GM12878 (cell line): ENCODE results near the gene FOXI1.

Source experiments
- CREM ChIP-seq: IDR thresholded peaks from 2 replicates; pipeline ENCODE4 v1.6.1; 2014; ENCODE audit warnings: antibody characterized with exemption, low read depth
- EP300 ChIP-seq, 2 experiments: fragments of 150-350 bp in 1 of 2; IDR thresholded peaks; 2 replicates each; pipeline ENCODE4 v1.6.1; 2011 to 2012; ENCODE audit warnings: low read depth in 2 of 2, low read length in 2 of 2, borderline replicate concordance in 1 of 2, improper control_type of control experiment in 1 of 2, inconsistent platforms in 1 of 2; ENCODE audit not compliant: control insufficient read depth in 1 of 2
- ESRRA ChIP-seq: IDR thresholded peaks from 2 replicates; pipeline ENCODE4 v1.6.1; 2012; ENCODE audit warnings: mild to moderate bottlenecking, low read length, improper control_type of control experiment
- MXI1 ChIP-seq: fragments of 150-350 bp; IDR thresholded peaks from 2 replicates; pipeline ENCODE4 v1.6.1; 2011; ENCODE audit warnings: low read depth, mild to moderate bottlenecking, inconsistent platforms, low read length, improper control_type of control experiment
- RAD21 ChIP-seq: IDR thresholded peaks from 2 replicates; pipeline ENCODE4 v1.6.1; 2011; ENCODE audit warnings: mild to moderate bottlenecking, low read depth, low read length, moderate library complexity; ENCODE audit not compliant: insufficient read depth
- SIN3A ChIP-seq: IDR thresholded peaks from 2 replicates; pipeline ENCODE4 v1.6.1; 2012; ENCODE audit warnings: low read depth, low read length, improper control_type of control experiment
- STAT1 ChIP-seq: fragments of 450-650 bp; conservative IDR thresholded peaks from 2 replicates; pipeline ENCODE4 v1.6.1; 2014; ENCODE audit warnings: antibody characterized with exemption, mild to moderate bottlenecking
- YY1 ChIP-seq: IDR thresholded peaks from 2 replicates; pipeline ENCODE4 v1.6.1; 2011; ENCODE audit warnings: low read depth, mild to moderate bottlenecking, low read length
- ZBED1 ChIP-seq: IDR thresholded peaks from 2 replicates; pipeline ENCODE4 v1.6.1; 2016; ENCODE audit warnings: borderline replicate concordance
- ZNF384 ChIP-seq: IDR thresholded peaks from 2 replicates; pipeline ENCODE4 v1.6.1; 2012; ENCODE audit warnings: low read depth, mild to moderate bottlenecking, low read length, improper control_type of control experiment, borderline replicate concordance
- TF ChIP-seq, protein P1 (sequence below), 3 experiments: IDR thresholded peaks in 2 of 3; conservative IDR thresholded peaks in 1 of 3; 2 replicates each; pipeline ENCODE4 v1.5.1; 2011; ENCODE audit warnings: low read depth in 3 of 3, low read length in 3 of 3, mild to moderate bottlenecking in 3 of 3, control low read depth in 2 of 3, moderate library complexity in 2 of 3, inconsistent platforms in 1 of 3, mixed read lengths in 1 of 3; ENCODE audit not compliant: control insufficient read depth in 2 of 3, insufficient read depth in 1 of 3; ENCODE audit errors: extremely low read depth in 1 of 3
- TF ChIP-seq, protein P2 (sequence below): IDR thresholded peaks from 2 replicates; pipeline ENCODE4 v1.6.1; 2011; ENCODE audit warnings: low read depth, mild to moderate bottlenecking, low read length, moderate library complexity, borderline replicate concordance; ENCODE audit errors: extremely low read depth
- TF ChIP-seq, protein P3 (sequence below): IDR thresholded peaks from 2 replicates; pipeline ENCODE4 v1.6.1; 2012; ENCODE audit warnings: low read depth, low read length, improper control_type of control experiment
- TF ChIP-seq, protein P4 (sequence below): fragments of 450-650 bp; IDR thresholded peaks from 2 replicates; pipeline ENCODE4 v1.6.1; 2017; ENCODE audit warnings: mild to moderate bottlenecking, low read depth, inconsistent platforms; ENCODE audit not compliant: poor library complexity, severe bottlenecking

DNA sequence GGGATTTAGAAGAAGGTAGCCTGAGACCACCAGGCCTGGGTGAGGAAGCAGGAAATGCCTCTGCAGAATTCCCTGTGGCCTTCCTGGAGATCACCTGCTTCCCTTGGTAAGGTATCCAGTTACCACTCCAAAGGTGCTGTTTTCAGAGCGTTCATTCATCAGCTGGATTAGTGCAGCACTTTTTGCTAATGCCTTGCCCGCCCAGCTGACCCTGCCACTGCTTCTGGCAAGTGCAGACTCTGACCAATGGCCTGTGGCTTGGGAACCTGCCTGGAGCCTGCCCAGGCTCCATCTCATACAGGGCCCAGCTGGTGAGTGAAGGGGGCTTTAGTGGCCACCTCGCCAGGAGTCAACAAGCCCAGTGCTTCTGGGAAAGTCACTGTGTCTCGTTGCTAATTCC, 48.6 kb downstream of the FOXI1 start:
- TF ChIP-seq CREM, result no peak
- no peak for TF ChIP-seq RAD21
- TF ChIP-seq, protein P1, sequence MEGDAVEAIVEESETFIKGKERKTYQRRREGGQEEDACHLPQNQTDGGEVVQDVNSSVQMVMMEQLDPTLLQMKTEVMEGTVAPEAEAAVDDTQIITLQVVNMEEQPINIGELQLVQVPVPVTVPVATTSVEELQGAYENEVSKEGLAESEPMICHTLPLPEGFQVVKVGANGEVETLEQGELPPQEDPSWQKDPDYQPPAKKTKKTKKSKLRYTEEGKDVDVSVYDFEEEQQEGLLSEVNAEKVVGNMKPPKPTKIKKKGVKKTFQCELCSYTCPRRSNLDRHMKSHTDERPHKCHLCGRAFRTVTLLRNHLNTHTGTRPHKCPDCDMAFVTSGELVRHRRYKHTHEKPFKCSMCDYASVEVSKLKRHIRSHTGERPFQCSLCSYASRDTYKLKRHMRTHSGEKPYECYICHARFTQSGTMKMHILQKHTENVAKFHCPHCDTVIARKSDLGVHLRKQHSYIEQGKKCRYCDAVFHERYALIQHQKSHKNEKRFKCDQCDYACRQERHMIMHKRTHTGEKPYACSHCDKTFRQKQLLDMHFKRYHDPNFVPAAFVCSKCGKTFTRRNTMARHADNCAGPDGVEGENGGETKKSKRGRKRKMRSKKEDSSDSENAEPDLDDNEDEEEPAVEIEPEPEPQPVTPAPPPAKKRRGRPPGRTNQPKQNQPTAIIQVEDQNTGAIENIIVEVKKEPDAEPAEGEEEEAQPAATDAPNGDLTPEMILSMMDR (IDR thresholded peaks at IDR 0.05 in 2 of 3, conservative IDR thresholded peaks at IDR 0.05 in 1 of 3; ENCODE audit: control insufficient read depth in 2 of 3, extremely low read depth in 1 of 3, insufficient read depth in 1 of 3, low read depth in 3 of 3, low read length in 3 of 3), result no peak
- TF ChIP-seq, protein P2, sequence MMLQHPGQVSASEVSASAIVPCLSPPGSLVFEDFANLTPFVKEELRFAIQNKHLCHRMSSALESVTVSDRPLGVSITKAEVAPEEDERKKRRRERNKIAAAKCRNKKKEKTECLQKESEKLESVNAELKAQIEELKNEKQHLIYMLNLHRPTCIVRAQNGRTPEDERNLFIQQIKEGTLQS, result no peak
- TF ChIP-seq SIN3A, result no peak
- no peak for TF ChIP-seq YY1
- TF ChIP-seq, protein P3, sequence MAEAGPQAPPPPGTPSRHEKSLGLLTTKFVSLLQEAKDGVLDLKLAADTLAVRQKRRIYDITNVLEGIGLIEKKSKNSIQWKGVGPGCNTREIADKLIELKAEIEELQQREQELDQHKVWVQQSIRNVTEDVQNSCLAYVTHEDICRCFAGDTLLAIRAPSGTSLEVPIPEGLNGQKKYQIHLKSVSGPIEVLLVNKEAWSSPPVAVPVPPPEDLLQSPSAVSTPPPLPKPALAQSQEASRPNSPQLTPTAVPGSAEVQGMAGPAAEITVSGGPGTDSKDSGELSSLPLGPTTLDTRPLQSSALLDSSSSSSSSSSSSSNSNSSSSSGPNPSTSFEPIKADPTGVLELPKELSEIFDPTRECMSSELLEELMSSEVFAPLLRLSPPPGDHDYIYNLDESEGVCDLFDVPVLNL, result no peak
- TF ChIP-seq STAT1, result no peak
- TF ChIP-seq MXI1, result no peak
- no peak for TF ChIP-seq ESRRA
- TF ChIP-seq ZBED1, result no peak
- TF ChIP-seq ZNF384, result no peak
- TF ChIP-seq, protein P4, sequence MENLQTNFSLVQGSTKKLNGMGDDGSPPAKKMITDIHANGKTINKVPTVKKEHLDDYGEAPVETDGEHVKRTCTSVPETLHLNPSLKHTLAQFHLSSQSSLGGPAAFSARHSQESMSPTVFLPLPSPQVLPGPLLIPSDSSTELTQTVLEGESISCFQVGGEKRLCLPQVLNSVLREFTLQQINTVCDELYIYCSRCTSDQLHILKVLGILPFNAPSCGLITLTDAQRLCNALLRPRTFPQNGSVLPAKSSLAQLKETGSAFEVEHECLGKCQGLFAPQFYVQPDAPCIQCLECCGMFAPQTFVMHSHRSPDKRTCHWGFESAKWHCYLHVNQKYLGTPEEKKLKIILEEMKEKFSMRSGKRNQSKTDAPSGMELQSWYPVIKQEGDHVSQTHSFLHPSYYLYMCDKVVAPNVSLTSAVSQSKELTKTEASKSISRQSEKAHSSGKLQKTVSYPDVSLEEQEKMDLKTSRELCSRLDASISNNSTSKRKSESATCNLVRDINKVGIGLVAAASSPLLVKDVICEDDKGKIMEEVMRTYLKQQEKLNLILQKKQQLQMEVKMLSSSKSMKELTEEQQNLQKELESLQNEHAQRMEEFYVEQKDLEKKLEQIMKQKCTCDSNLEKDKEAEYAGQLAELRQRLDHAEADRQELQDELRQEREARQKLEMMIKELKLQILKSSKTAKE, result no peak
- no peak for TF ChIP-seq EP300 (IDR thresholded peaks at IDR 0.05; ENCODE audit: borderline replicate concordance in 1 of 2, control insufficient read depth in 1 of 2, low read depth in 2 of 2, low read length in 2 of 2)
